ENCODE data around the gene TMBIM1. TPM values are rescaled to one million over a fixed set of nuclear protein-coding genes. Genes with fewer than 3 reads are reported as not detected.

The TMBIM1 gene
- polyA plus RNA-seq, 1 of the 3 experiments (the other 2 are of a cell fraction) = 7.8 TPM

DNA sequence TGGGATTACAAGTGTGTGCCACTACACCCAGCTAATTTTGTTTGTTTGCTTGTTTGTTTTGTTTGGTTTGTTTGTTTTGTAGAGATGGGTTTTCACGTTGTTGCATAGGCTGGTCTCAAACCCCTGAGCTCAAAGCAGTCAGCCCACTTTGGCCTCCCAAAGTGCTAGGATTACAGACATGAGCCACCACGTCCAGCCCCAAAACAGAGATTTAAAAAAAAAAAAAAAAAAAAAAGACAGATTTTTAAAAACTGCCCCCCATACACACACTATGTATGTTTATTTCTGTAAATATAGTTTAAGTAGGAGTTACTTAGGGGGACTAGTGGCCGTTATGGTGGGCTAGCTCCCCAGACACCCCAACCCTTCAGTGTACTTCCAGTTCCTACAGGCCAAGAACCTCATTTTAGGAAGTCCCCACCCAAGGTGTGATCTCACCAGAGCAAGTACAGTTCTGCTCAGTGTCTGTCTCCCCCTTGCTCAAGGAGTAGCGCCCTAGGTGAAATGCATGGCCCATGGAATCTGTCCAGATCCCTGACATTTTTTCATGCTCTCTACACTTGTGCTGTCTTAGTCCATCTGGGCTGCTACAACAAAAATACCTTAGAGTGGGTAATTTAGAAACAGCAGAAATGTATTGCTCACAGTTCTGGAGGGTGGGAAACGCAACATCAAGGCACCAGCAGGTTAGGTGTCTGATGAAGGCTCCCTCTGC, 1.6 kb upstream of the TMBIM1 start (continued):
- TF ChIP-seq, protein P1, sequence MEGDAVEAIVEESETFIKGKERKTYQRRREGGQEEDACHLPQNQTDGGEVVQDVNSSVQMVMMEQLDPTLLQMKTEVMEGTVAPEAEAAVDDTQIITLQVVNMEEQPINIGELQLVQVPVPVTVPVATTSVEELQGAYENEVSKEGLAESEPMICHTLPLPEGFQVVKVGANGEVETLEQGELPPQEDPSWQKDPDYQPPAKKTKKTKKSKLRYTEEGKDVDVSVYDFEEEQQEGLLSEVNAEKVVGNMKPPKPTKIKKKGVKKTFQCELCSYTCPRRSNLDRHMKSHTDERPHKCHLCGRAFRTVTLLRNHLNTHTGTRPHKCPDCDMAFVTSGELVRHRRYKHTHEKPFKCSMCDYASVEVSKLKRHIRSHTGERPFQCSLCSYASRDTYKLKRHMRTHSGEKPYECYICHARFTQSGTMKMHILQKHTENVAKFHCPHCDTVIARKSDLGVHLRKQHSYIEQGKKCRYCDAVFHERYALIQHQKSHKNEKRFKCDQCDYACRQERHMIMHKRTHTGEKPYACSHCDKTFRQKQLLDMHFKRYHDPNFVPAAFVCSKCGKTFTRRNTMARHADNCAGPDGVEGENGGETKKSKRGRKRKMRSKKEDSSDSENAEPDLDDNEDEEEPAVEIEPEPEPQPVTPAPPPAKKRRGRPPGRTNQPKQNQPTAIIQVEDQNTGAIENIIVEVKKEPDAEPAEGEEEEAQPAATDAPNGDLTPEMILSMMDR (IDR thresholded peaks at IDR 0.05) = no peak
- no peak for TF ChIP-seq RAD21 (IDR thresholded peaks at IDR 0.05; ENCODE audit: low read length)

DNA sequence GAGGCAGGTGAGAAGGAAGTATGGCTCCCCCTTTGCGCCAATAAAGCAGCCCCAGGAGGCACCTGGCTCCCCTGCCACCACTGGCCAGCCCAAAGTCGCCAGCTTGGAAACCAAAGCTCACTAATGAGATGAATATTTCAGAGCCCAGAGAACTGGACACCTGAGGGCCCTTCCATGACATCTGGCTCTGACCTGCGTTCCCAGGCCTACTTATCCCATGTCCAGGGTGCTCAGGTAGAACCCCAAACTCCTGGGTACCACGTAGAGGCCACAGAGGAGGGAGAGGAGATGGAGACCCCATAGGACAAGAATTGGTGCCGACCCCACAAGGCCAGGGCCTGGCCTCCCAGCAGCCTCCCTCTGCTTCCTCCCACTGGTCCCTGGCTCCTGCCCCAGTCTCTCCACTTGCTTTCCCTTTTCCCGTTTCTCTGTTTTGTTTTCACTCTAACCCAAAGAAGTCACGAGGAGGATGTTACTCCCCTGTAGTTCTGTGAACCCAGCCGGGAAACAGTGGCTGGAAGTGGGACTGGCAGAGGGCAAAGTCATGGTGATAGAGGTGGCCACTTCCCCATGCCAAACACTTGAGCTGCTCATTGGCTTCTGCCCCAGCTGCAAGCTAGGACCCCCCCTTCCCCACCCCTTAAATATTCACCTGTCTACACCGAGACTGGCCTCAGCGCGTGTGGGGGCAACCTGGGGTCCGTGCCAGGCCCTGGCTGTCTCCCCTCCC, 820 bp downstream of the TMBIM1 start:
- ChIA-PET POLR2A (no interaction called here), CTCF (interaction anchor here (0.7 to 2.0 kb wide), 4 partner anchors 10 to 65 kb away, joined by 3 to 5 read pairs (median 4); partner anchors contain the start of gene CATIP)
- Histone ChIP-seq H3K9me3 (no peaks in the 10 kb centered on the region), H3K4me1 (ENCODE audit: control insufficient read depth in 1 of 2, insufficient read depth in 2 of 2, low read depth in 1 of 2, low read length in 1 of 2) (peaks cover 8 to 10% of the 10 kb centered on the region in 2 experiments; a peak in 2 of 4 replicates), H3K27ac (ENCODE audit: low read depth in 2 of 2, low read length in 1 of 2) (no peak overlapping the region), H4K20me1 (ENCODE audit: insufficient read depth) (no peaks in the 10 kb centered on the region), H3K9me2 (no peaks in the 10 kb centered on the region), H3K4me3 (ENCODE audit: low read depth in 2 of 2, low read length in 1 of 2) (no peak overlapping the region), H3K27me3 (ENCODE audit: insufficient read depth) (no peaks in the 10 kb centered on the region), H3F3A (replicated peaks; ENCODE audit: insufficient read depth) (peaks cover 12% of the 10 kb centered on the region), H3K9ac (no peak overlapping the region), H3K4me2 (no peak overlapping the region), H3K79me2 (ENCODE audit: insufficient read depth) (no peaks in the 10 kb centered on the region), H2AFZ (ENCODE audit: low read depth) (no peak overlapping the region), H3K36me3 (replicated peaks in 1 of 2; ENCODE audit: control insufficient read depth in 1 of 2, insufficient read depth in 2 of 2, low read length in 1 of 2) (no peaks in the 10 kb centered on the region)
- TF ChIP-seq, protein P2, sequence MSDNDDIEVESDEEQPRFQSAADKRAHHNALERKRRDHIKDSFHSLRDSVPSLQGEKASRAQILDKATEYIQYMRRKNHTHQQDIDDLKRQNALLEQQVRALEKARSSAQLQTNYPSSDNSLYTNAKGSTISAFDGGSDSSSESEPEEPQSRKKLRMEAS (IDR thresholded peaks at IDR 0.05; ENCODE audit: low read depth) = no peak
- TF ChIP-seq, protein P3, sequence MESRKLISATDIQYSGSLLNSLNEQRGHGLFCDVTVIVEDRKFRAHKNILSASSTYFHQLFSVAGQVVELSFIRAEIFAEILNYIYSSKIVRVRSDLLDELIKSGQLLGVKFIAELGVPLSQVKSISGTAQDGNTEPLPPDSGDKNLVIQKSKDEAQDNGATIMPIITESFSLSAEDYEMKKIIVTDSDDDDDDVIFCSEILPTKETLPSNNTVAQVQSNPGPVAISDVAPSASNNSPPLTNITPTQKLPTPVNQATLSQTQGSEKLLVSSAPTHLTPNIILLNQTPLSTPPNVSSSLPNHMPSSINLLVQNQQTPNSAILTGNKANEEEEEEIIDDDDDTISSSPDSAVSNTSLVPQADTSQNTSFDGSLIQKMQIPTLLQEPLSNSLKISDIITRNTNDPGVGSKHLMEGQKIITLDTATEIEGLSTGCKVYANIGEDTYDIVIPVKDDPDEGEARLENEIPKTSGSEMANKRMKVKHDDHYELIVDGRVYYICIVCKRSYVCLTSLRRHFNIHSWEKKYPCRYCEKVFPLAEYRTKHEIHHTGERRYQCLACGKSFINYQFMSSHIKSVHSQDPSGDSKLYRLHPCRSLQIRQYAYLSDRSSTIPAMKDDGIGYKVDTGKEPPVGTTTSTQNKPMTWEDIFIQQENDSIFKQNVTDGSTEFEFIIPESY (IDR thresholded peaks at IDR 0.05; ENCODE audit: borderline replicate concordance, low read depth) = no peak
- TF ChIP-seq GABPA (IDR thresholded peaks at IDR 0.05; ENCODE audit: low read depth) (no peak), POLR2AphosphoS5 (IDR thresholded peaks at IDR 0.05; ENCODE audit: low read depth, low read length) (no peak), TAF1 (IDR thresholded peaks at IDR 0.05; ENCODE audit: borderline replicate concordance, low read depth, low read length) (no peak), SMC3 (IDR thresholded peaks at IDR 0.05; ENCODE audit: low read depth, low read length) (no peak), GATA2 (CRISPR knock-in tag; IDR thresholded peaks at IDR 0.05) (no peak), FOXJ3 (CRISPR knock-in tag; IDR thresholded peaks at IDR 0.05) (no peak), NFIC (IDR thresholded peaks at IDR 0.05; ENCODE audit: borderline replicate concordance) (no peak), NRF1 (IDR thresholded peaks at IDR 0.05; ENCODE audit: low read depth, low read length) (no peak)
- TF ChIP-seq, protein P4, sequence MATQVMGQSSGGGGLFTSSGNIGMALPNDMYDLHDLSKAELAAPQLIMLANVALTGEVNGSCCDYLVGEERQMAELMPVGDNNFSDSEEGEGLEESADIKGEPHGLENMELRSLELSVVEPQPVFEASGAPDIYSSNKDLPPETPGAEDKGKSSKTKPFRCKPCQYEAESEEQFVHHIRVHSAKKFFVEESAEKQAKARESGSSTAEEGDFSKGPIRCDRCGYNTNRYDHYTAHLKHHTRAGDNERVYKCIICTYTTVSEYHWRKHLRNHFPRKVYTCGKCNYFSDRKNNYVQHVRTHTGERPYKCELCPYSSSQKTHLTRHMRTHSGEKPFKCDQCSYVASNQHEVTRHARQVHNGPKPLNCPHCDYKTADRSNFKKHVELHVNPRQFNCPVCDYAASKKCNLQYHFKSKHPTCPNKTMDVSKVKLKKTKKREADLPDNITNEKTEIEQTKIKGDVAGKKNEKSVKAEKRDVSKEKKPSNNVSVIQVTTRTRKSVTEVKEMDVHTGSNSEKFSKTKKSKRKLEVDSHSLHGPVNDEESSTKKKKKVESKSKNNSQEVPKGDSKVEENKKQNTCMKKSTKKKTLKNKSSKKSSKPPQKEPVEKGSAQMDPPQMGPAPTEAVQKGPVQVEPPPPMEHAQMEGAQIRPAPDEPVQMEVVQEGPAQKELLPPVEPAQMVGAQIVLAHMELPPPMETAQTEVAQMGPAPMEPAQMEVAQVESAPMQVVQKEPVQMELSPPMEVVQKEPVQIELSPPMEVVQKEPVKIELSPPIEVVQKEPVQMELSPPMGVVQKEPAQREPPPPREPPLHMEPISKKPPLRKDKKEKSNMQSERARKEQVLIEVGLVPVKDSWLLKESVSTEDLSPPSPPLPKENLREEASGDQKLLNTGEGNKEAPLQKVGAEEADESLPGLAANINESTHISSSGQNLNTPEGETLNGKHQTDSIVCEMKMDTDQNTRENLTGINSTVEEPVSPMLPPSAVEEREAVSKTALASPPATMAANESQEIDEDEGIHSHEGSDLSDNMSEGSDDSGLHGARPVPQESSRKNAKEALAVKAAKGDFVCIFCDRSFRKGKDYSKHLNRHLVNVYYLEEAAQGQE (IDR thresholded peaks at IDR 0.05; ENCODE audit: low read depth, low read length) = no peak
- TF ChIP-seq, protein P5, sequence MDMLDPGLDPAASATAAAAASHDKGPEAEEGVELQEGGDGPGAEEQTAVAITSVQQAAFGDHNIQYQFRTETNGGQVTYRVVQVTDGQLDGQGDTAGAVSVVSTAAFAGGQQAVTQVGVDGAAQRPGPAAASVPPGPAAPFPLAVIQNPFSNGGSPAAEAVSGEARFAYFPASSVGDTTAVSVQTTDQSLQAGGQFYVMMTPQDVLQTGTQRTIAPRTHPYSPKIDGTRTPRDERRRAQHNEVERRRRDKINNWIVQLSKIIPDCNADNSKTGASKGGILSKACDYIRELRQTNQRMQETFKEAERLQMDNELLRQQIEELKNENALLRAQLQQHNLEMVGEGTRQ (IDR thresholded peaks at IDR 0.05; ENCODE audit: borderline replicate concordance, low read depth, low read length) = no peak
- 60% methylated on average over 9 of the region's 12 CpGs for WGBS (ENCODE audit: low lambda C conversion rate)
- no peak for DNase-seq
